SK-N-MC (cell line): ENCODE data around the gene ZFR.
"Not testable (repeated sequence)": the region's sequence is repeated elsewhere in the genome, so short reads cannot be mapped to it uniquely, and the experiment has no call there.

ENCODE experiments used
- DNase-seq: peaks from one replicate; pipeline ENCODE4 v3.0.0-alpha.2; 2011; ENCODE audit warnings: low read depth, low spot score
- H3K27ac ChIP-seq: fragments of 200-600 bp; sonication (generic); 2 replicates; pipeline ENCODE4 v1.5.1; 2016; ENCODE audit warnings: mixed run types
- H3K36me3 ChIP-seq: fragments of 200-600 bp; sonication (generic); 2 replicates; pipeline ENCODE4 v1.6.1; 2017; ENCODE audit warnings: antibody characterized with exemption, low read length, mixed read lengths; ENCODE audit not compliant: insufficient read depth
- H3K4me3 ChIP-seq: fragments of 200-600 bp; sonication (generic); 2 replicates; pipeline ENCODE4 v1.5.1; 2016
- H3K9ac ChIP-seq: fragments of 200-600 bp; sonication (generic); 2 replicates; pipeline ENCODE4 v1.8.0; 2017; ENCODE audit warnings: mixed run types, mixed read lengths; ENCODE audit not compliant: insufficient read length
- H3K9me3 ChIP-seq: fragments of 200-600 bp; sonication (generic); 2 replicates; pipeline ENCODE4 v1.6.1; 2017; ENCODE audit warnings: low read depth, mild to moderate bottlenecking, antibody characterized with exemption, low read length, moderate library complexity, mixed read lengths
- EZH2 ChIP-seq: fragments of 200-600 bp; sonication (generic); IDR thresholded peaks from one replicate; pipeline ENCODE4 v1.6.1; 2017; ENCODE audit warnings: antibody characterized with exemption
- FOXP2 ChIP-seq: optimal IDR thresholded peaks from 2 replicates; pipeline ENCODE3; 2011; ENCODE audit warnings: mild to moderate bottlenecking, moderate library complexity; ENCODE audit not compliant: insufficient read depth; ENCODE audit errors: extremely low read length, control extremely low read depth
- POLR2AphosphoS5 ChIP-seq: IDR thresholded peaks from 2 replicates; pipeline ENCODE4 v1.6.1; 2012; ENCODE audit warnings: mild to moderate bottlenecking, low read depth, low read length, borderline replicate concordance

ZFR gene

DNA sequence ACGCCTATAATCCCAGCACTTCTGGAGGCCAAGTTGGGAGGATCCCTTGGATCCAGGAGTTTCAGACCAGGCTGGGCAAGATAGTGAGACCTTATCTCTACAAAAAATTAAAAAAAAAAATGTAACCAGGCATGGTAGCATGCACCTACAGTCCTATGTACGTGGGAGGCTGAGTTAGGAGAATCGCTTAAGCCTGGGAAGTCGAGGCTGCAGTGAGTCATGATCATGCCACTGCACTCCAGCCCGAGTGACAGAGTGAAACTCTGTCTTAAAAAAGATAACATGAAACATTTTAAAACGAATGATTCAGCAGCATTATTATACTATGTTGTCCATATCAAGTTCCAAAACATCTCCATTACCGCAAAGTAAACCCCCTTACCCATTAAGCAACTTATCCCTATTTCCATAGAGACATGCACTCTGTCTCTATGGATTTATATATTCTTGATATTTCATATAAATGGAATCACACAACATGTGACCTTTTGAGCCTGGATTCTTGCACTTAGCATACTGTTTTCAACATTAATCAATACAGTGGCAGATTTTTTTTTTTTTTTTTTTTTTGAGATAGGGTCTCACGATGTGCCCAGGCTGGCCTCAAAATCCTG is 74.9 kb downstream of the ZFR start:
- H3K4me3 ChIP-seq = no peak overlapping the region
- no peaks in the 10 kb centered on the region for H3K9me3 ChIP-seq
- H3K36me3 ChIP-seq = peaks cover 56% of the 10 kb centered on the region
- no peak for DNase-seq
- no peak for TF ChIP-seq POLR2AphosphoS5
- no peak for TF ChIP-seq FOXP2
- TF ChIP-seq EZH2 = no peak
- H3K9ac ChIP-seq = no peak overlapping the region
- H3K27ac ChIP-seq = no peak overlapping the region

DNA sequence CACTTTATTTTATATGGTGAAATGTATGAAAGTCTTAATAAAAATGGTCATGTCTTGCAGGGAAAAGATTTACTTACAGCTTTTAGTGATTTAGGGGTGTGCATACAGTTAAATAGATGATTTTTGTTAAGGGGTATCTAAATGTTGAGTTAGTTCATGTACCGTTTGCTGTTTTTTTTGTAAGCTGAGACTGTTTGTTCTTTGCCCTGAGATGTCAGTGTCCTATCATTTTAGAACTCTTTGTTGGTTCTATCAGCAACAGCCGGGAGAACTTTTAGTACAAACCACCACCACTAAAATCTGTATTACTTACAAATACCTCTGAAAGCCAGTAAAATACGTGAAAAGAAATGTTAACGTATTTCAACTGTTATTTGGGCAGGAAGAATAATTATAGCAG is 75.5 kb downstream of the ZFR start:
- Histone ChIP-seq H3K36me3 (peaks cover 54% of the 10 kb centered on the region), H3K4me3 (no peak overlapping the region), H3K27ac (no peak overlapping the region), H3K9ac (no peak overlapping the region), H3K9me3 (no peaks in the 10 kb centered on the region)
- no peak for DNase-seq
- no peak for TF ChIP-seq FOXP2
- TF ChIP-seq EZH2 = no peak
- no peak for TF ChIP-seq POLR2AphosphoS5

DNA sequence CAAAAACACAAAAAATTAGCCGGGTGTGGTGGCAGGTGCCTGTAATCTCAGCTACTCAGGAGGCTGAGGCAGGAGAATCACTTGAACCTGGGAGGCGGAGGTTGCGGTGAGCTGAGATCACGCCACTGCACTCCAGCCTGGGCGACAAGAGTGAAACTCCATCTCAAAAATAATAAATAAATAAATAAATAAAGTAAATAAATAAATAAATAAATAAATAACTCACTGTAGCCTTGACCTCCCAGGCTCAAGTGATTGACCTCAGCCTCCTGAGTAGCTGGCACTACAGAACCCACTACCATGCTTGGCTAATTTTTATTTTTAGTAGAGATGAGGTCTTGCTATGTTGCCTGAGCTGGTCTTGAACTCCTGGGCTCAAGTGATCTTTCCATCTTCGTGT is 77.3 kb downstream of the ZFR start:
- not testable (repeated sequence) for H3K27ac ChIP-seq, DNase-seq, H3K4me3 ChIP-seq, H3K9ac ChIP-seq, H3K9me3 ChIP-seq
- H3K36me3 ChIP-seq = peaks cover 61% of the 10 kb centered on the region

DNA sequence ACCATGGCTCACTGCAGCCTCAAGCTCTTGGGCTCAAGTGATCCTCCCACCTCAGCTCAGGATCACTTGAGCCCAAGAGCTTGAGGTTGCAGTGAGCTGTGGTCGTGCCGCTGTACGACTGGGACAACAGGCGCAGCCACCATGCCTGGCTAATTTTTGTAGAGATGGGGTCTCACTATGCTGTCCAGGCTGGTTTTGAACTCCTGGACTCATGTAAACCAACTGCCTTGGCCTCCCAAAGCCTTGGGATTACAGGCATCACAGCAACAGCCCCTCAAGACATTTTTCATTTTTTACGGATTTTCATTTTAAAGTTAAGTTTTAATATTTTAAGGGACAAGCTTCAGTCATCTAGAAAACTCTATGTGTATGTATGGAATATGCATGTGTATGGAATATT is 78.9 kb downstream of the ZFR start:
- Histone ChIP-seq H3K4me3 (no peak overlapping the region), H3K36me3 (peaks cover 59% of the 10 kb centered on the region), H3K9me3 (no peaks in the 10 kb centered on the region), H3K9ac (no peak overlapping the region), H3K27ac (no peak overlapping the region)
- no peak for DNase-seq
- TF ChIP-seq EZH2 = no peak
- no peak for TF ChIP-seq FOXP2
- TF ChIP-seq POLR2AphosphoS5 = no peak

DNA sequence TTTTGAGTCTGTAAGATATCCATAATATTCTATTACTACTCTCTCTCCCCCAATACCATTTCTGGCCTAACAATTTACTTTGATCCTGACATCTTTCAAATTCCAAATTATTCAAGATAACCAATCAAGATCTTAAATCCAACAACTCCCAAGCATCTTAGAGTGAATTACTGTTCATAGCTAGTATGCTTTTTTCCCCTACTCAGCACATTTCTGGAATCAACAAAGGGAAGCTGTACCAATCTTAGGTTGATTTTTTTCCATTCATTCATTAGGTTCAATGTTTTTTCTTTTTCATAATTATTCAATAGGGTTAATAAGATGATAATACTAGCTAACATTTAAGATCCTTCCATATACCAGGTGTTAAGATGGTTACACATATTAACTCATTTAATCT is 81.5 kb downstream of the ZFR start:
- DNase-seq = no peak
- Histone ChIP-seq H3K36me3 (peaks cover 62% of the 10 kb centered on the region), H3K9ac (no peak overlapping the region), H3K27ac (no peak overlapping the region), H3K9me3 (no peaks in the 10 kb centered on the region), H3K4me3 (no peak overlapping the region)
- TF ChIP-seq POLR2AphosphoS5 = no peak
- no peak for TF ChIP-seq FOXP2
- TF ChIP-seq EZH2 = no peak

DNA sequence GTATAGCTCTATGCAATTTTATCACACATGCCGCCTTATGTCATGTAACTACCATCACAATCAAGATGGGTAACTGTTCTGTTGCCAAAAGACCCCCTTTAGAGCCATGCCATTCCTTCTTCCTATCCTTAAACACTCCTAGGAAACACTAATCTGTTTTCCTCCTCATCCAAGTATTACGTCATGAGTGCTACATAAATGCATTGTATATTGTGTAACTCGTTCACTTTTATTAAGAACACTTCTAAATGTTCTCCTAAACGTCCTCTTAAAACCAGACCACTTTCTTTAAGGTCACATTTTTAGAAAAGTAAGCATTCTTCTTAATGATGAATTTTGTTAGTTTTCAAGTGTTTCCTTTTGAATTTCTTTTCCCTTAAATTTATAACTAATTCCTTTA is 82.0 kb downstream of the ZFR start:
- Histone ChIP-seq H3K36me3 (peaks cover 67% of the 10 kb centered on the region), H3K27ac (no peak overlapping the region)

DNA sequence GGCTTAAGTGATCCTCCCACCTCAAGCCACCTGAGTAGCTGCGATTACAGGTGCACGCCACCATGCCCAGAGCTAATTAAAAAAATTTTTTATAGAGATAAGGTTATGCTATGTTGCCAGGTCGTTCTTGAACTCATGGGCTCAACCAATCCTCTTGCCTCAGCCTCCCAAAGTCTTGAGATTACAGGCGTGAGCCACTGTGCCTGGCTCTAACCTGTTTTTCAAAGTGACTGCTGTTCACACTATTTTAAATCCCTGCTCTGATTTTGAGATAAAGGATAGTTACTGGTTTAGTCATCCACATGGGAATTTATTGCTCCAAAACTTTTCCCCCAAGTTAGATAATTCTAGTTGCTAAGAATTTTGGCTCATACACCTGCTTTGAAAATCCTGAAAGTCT is 83.6 kb downstream of the ZFR start:
- DNase-seq = no peak
- peaks cover 75% of the 10 kb centered on the region for H3K36me3 ChIP-seq
- H3K27ac ChIP-seq = no peak overlapping the region
- no peaks in the 10 kb centered on the region for H3K9me3 ChIP-seq
- no peak overlapping the region for H3K9ac ChIP-seq
- TF ChIP-seq POLR2AphosphoS5 (no peak), FOXP2 (no peak), EZH2 (no peak)
- H3K4me3 ChIP-seq = no peak overlapping the region

More for the DNA sequence above, 82.0 kb downstream of the ZFR start:
- H3K4me3 ChIP-seq = no peak overlapping the region
- TF ChIP-seq POLR2AphosphoS5 (no peak), FOXP2 (no peak), EZH2 (no peak)
- DNase-seq = no peak
- no peak overlapping the region for H3K9ac ChIP-seq
- no peaks in the 10 kb centered on the region for H3K9me3 ChIP-seq

DNA sequence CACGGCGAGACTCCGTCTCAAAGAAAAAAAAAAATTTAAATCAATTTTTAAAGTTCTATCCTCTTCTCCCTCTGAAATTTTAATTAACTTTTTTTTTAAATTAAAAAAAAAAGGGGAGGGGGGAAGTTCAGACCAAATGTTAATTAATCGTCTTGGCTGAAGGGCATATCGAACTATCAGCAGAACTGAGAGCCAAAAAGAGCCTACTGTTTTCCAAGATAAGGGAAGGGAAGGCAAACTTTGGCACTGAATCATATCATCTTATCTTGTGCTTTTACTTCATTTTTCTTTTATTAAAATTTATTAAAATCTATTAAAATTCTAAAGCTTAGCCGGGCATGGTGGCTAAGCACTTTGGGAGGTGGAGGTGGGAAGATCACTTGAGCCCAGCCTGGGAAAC is 85.9 kb downstream of the ZFR start:
- no peak overlapping the region for H3K9ac ChIP-seq
- peaks cover 80% of the 10 kb centered on the region for H3K36me3 ChIP-seq
- no peaks in the 10 kb centered on the region for H3K9me3 ChIP-seq
- no peak overlapping the region for H3K27ac ChIP-seq
- no peak overlapping the region for H3K4me3 ChIP-seq
- DNase-seq = no peak
- no peak for TF ChIP-seq POLR2AphosphoS5
- no peak for TF ChIP-seq EZH2

DNA sequence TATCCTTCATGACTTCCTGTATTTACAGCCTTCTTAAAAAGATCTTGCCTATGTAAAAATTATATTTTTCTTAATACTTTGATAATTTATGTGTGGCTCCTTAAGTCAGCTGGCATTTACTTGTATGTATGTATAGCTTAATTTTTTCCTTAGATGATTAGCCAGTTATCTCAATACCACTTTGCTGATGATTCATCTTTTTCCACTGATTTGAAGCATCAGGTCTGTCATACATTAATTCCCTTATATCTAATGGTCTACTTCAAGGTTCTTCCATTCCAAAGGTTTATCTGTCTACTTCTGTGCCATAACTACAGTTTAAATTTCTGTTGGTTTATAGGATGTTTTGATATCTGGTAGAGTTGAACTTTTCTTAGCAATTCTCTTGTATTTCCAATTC is 86.9 kb downstream of the ZFR start:
- TF ChIP-seq EZH2 = no peak
- no peak for TF ChIP-seq POLR2AphosphoS5
- Histone ChIP-seq H3K9ac (no peak overlapping the region), H3K9me3 (no peaks in the 10 kb centered on the region), H3K27ac (no peak overlapping the region), H3K36me3 (peaks cover 74% of the 10 kb centered on the region), H3K4me3 (no peak overlapping the region)
- DNase-seq = no peak

DNA sequence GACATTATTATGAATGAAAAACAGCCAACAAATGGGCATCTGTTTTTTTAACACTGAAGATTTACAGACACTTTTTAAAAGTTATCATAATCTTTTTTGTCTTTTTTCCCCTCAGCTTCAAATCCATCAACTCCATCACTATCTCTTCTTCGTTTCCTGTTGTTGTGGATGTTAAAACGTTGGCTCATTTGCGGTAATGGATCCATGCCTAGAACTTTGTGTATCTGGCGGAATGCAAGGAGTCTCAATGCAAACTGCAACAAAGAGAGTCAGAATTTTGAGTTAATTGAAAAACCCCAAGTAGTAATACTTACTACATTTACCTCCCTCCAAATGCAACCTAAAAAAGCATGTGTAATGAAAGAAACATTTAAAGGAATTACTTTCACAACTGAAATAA is 88.9 kb downstream of the ZFR start:
- TF ChIP-seq FOXP2 (no peak), EZH2 (no peak), POLR2AphosphoS5 (no peak)
- no peak for DNase-seq
- H3K9ac ChIP-seq = no peak overlapping the region
- no peaks in the 10 kb centered on the region for H3K9me3 ChIP-seq
- H3K4me3 ChIP-seq = no peak overlapping the region
- H3K27ac ChIP-seq = no peak overlapping the region
- peaks cover 57% of the 10 kb centered on the region for H3K36me3 ChIP-seq
